Measurements from ENCODE around the gene ONECUT3. TPM values are rescaled to one million over a fixed set of nuclear protein-coding genes. Genes with fewer than 3 reads are reported as not detected.
A peak's percentile ranks its signal among the peaks of the same experiment; 100 is the strongest.

The ONECUT3 gene
- total RNA-seq, 6 experiments from 2014 or later: not detected

DNA sequence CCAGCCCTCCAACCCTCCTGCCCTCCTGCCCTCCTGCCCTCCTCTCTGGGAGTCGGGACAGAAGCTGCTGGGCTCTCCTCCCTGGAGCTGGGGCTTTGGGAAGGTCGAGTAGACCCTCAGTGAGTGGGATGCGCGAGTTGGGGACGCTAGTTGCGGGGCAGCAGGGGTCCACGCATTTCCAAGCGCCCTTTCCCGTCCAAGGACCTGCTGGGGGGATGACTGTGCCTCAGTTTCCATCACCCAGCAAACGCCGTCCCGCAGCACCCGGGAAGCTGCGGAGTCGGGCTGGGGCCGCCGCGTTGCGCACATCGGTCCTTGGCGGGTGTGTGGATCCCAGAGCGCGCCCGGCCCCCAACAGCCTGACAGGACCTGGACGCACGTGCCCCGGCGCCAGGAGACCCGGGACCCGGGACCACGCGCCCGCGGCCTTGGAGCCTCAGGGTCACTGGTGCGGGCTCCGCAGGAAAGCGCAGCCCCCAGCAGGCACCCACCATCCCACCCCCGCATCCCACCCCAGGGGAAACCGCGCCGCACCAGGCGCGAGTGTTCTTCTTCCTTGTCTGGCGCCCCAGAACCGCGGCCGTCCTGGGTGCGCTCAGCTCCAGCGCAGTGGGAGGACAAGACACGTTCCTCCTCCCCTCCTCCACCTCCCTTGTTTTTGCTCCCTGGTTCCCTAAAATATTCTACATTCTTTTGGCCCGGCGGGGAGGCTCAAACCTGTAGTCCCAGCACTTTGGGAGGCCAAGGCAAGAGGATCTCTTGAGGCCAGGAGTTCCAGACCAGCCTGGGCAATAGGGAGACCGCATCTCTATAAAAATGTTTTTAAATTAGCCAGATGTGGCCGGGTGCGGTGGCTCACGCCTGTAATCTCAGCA lies 9.2 kb downstream of the ONECUT3 start:
- Mint-ChIP-seq H3K27ac (no peak overlapping the region), H3K9me3 (no peaks in the 10 kb centered on the region), H3K27me3 (ENCODE audit: insufficient read depth) (peaks cover 52% of the 10 kb centered on the region), H3K4me1 (ENCODE audit: low read depth) (no peaks in the 10 kb centered on the region), H3K36me3 (ENCODE audit: low read depth) (no peaks in the 10 kb centered on the region), H3K4me3 (no peak overlapping the region)
- no peak for DNase-seq
- TF ChIP-seq, protein P1, sequence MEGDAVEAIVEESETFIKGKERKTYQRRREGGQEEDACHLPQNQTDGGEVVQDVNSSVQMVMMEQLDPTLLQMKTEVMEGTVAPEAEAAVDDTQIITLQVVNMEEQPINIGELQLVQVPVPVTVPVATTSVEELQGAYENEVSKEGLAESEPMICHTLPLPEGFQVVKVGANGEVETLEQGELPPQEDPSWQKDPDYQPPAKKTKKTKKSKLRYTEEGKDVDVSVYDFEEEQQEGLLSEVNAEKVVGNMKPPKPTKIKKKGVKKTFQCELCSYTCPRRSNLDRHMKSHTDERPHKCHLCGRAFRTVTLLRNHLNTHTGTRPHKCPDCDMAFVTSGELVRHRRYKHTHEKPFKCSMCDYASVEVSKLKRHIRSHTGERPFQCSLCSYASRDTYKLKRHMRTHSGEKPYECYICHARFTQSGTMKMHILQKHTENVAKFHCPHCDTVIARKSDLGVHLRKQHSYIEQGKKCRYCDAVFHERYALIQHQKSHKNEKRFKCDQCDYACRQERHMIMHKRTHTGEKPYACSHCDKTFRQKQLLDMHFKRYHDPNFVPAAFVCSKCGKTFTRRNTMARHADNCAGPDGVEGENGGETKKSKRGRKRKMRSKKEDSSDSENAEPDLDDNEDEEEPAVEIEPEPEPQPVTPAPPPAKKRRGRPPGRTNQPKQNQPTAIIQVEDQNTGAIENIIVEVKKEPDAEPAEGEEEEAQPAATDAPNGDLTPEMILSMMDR (IDR thresholded peaks at IDR 0.05): no peak

DNA sequence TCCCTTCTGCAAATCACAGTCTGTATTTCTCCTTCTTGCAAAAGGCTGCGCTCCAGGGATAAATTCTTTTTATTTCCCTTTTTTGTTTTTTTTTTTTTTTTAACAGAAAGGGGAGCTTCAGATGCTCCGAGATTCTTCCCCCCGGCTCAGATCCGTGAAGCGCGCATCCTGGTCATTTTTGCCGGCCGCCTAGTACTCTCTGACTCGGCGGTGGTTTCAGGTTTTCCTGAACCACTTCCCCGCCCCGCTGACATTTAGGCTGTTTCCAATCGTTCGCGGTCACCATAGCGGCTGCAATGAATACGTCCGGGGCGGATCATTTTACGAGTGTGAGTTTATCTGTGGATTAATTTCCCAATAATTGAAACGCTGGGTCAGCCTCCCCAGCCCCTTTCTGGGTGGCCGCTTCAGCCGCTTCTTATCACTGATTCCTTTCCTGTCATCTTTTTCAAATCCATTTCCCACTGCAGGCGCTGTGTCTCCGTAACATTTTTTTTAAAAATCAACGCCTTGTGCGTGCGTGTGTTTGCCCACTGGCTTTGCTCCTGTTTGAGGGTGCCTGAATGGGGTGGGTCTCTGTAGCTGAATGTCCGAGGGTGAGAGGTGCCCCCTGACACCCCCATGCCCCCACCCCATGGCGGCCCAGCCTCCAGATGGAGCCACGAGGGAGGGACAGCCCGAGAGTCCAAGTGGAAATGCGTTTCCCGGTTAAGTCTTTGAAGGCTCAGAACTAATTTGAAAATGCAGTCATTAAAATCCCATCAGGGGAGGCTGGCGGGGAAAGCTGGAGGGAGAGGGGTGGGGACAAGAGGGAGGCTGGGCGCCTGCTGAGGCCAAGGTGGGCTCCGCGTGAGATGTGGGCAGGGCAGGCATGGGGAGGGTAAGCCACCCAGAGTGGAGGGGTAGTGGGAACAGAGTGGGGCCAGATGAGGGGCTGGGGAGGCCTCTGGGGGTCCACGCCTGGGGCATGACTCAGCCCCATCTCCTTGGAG lies 10.6 kb downstream of the ONECUT3 start:
- DNase-seq: no peak
- no peaks in the 10 kb centered on the region for H3K9me3 Mint-ChIP-seq
- no peaks in the 10 kb centered on the region for H3K4me1 Mint-ChIP-seq (ENCODE audit: low read depth)
- no peak overlapping the region for H3K27ac Mint-ChIP-seq
- H3K4me3 Mint-ChIP-seq: no peak overlapping the region
- H3K36me3 Mint-ChIP-seq (ENCODE audit: low read depth): no peaks in the 10 kb centered on the region
- TF ChIP-seq, protein P1 (IDR thresholded peaks at IDR 0.05): no peak
- peaks cover 44% of the 10 kb centered on the region for H3K27me3 Mint-ChIP-seq (ENCODE audit: insufficient read depth)

DNA sequence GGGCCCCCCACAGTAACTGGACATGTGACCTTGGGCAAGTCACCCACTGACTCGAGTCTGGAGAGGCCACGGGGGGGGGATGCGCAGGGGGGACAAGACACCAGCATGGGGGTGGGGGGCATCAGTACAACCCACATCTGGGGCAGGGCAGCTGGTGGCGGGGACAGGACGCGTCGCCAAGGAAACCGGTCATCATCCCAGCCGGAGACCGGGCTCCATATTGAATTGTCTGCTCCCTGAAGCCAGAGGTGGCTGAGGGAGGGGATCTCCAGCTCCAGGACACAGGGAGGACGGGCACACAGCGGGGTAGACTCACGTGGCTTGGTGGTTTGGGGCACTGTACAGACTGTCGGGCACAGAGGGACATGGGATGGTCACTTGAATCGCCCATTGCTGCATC lies 11.4 kb downstream of the ONECUT3 start:
- no peak overlapping the region for H3K4me3 Mint-ChIP-seq
- H3K27me3 Mint-ChIP-seq (ENCODE audit: insufficient read depth): peaks cover 38% of the 10 kb centered on the region
- no peaks in the 10 kb centered on the region for H3K9me3 Mint-ChIP-seq
- H3K36me3 Mint-ChIP-seq (ENCODE audit: low read depth): no peaks in the 10 kb centered on the region
- H3K4me1 Mint-ChIP-seq (ENCODE audit: low read depth): no peaks in the 10 kb centered on the region
- H3K27ac Mint-ChIP-seq: no peak overlapping the region
- no peak for DNase-seq
- TF ChIP-seq, protein P1 (IDR thresholded peaks at IDR 0.05): no peak

DNA sequence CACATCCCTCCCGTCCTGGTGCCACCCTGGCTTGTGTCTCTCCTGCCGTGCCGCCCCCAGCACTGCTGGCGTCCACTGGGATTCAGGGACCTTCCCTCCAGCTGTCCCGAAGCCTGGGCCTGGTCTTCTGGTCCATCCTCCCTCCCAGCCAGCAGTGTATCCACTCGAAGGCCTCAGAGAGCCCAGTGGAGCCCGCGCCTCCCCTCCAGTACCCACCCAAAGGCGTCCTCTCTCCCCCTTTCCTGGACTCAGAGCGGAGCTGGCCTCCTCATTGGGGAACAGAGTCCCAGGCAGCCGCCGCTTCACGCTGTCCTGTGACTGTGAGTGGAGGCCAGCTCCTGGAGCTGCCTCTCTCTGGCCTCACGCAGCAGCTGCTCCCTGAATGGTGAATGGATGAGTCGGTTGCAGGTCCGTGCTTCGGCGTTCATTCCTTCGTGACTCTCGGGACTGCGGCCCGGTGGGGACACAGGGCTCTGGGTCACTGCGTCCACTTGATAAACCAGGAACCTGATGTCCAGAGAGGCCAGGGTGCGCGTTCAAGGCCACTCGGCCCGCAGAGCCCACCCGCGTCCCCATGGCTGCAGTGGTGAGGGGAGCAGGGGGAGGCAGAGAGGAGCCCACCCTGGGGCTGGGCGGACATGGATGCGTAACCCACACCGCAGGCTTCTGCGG lies 12.1 kb downstream of the ONECUT3 start:
- Mint-ChIP-seq H3K36me3 (ENCODE audit: low read depth) (0 out of 2 replicates have a peak, but pooled peaks cover 3% of the 10 kb centered on the region), H3K4me1 (ENCODE audit: low read depth) (no peaks in the 10 kb centered on the region), H3K9me3 (peaks cover 5% of the 10 kb centered on the region), H3K4me3 (no peak overlapping the region), H3K27ac (no peak overlapping the region), H3K27me3 (ENCODE audit: insufficient read depth) (peaks cover 34% of the 10 kb centered on the region)
- DNase-seq: peak; percentile 24
- TF ChIP-seq, protein P1 (IDR thresholded peaks at IDR 0.05): no peak

Measured in HFFc6 (cell line).